ENCODE measurements around the gene PALD1.

DNA sequence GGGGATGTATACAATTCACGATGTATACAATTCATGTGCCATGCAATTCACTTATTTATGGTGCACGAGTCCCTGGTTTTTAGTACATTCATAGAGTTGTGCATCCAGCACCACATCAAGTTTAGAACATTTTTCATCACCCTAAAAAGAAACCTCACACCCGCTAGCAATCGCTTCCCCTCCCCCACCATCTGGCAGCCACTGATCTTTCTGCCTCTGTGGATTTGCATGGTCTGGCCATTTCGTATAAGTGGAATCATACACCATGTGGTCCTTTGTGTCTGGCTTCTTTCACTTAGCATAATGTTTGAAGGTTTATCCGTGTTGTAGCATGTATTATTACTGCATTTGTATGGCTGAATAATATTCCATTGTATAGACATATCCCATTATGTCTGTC, 71.9 kb downstream of the PALD1 start:
- no peak for TF ChIP-seq CTCF (IDR thresholded peaks at IDR 0.05)
- no peak for TF ChIP-seq EZH2 (IDR thresholded peaks at IDR 0.05)
- TF ChIP-seq EZH2phosphoT487 (IDR thresholded peaks at IDR 0.05): no peak

Measured in neural progenitor cell (in vitro differentiated cells).